GM12878 (cell line): ENCODE measurements around the gene KLHL22.
"Not testable (repeated sequence)": the region's sequence is repeated elsewhere in the genome, so short reads cannot be mapped to it uniquely, and the experiment has no call there.

Source experiments
- FOXK2 ChIP-seq: fragments of 450-650 bp; IDR thresholded peaks from 2 replicates; pipeline ENCODE4 v1.6.1; 2017; ENCODE audit warnings: mild to moderate bottlenecking, moderate library complexity
- FOXM1 ChIP-seq: IDR thresholded peaks from 2 replicates; pipeline ENCODE4 v1.6.1; 2012; ENCODE audit warnings: low read depth, mild to moderate bottlenecking, inconsistent platforms, low read length, moderate library complexity
- HDGF ChIP-seq: fragments of 450-650 bp; IDR thresholded peaks from 2 replicates; pipeline ENCODE4 v1.6.1; 2016; ENCODE audit warnings: antibody characterized with exemption
- POLR2AphosphoS5 ChIP-seq: IDR thresholded peaks from 2 replicates; pipeline ENCODE4 v1.6.1; 2011; ENCODE audit warnings: mild to moderate bottlenecking, low read length, inconsistent platforms
- RELA ChIP-seq: fragments of 450-650 bp; IDR thresholded peaks from 2 replicates; pipeline ENCODE4 v1.8.0; 2014; ENCODE audit warnings: borderline replicate concordance; ENCODE audit not compliant: partially characterized antibody
- TF ChIP-seq, protein P1 (sequence below), 3 experiments: IDR thresholded peaks in 2 of 3; conservative IDR thresholded peaks in 1 of 3; 2 replicates each; pipeline ENCODE4 v1.5.1; 2011; ENCODE audit warnings: low read depth in 3 of 3, low read length in 3 of 3, mild to moderate bottlenecking in 3 of 3, control low read depth in 2 of 3, moderate library complexity in 2 of 3, inconsistent platforms in 1 of 3, mixed read lengths in 1 of 3; ENCODE audit not compliant: control insufficient read depth in 2 of 3, insufficient read depth in 1 of 3; ENCODE audit errors: extremely low read depth in 1 of 3

GRCh38 chr22:20538875-20539274 lies 43.3 kb upstream of the KLHL22 start:
- TF ChIP-seq POLR2AphosphoS5, FOXM1, RELA, HDGF, FOXK2: not testable (repeated sequence)
- TF ChIP-seq, protein P1, sequence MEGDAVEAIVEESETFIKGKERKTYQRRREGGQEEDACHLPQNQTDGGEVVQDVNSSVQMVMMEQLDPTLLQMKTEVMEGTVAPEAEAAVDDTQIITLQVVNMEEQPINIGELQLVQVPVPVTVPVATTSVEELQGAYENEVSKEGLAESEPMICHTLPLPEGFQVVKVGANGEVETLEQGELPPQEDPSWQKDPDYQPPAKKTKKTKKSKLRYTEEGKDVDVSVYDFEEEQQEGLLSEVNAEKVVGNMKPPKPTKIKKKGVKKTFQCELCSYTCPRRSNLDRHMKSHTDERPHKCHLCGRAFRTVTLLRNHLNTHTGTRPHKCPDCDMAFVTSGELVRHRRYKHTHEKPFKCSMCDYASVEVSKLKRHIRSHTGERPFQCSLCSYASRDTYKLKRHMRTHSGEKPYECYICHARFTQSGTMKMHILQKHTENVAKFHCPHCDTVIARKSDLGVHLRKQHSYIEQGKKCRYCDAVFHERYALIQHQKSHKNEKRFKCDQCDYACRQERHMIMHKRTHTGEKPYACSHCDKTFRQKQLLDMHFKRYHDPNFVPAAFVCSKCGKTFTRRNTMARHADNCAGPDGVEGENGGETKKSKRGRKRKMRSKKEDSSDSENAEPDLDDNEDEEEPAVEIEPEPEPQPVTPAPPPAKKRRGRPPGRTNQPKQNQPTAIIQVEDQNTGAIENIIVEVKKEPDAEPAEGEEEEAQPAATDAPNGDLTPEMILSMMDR (IDR thresholded peaks at IDR 0.05 in 2 of 3, conservative IDR thresholded peaks at IDR 0.05 in 1 of 3; ENCODE audit: control insufficient read depth in 2 of 3, extremely low read depth in 1 of 3, insufficient read depth in 1 of 3, low read depth in 3 of 3, low read length in 3 of 3), result not testable (repeated sequence)
